GM23248 (cell line): ENCODE data around the gene PTPN23. TPM values are rescaled to one million over a fixed set of nuclear protein-coding genes. Genes with fewer than 3 reads are reported as not detected.

Experiments used
- DNase-seq: peaks from one replicate; pipeline ENCODE4 v3.0.0-alpha.2; 2015
- H2AFZ ChIP-seq: fragments of 200-600 bp; sonication (generic); 2 replicates; pipeline ENCODE4 v1.6.1; 2016; ENCODE audit warnings: antibody characterized with exemption
- H3F3A ChIP-seq: fragments of 200-600 bp; sonication (generic); 2 replicates; pipeline ENCODE4 v1.6.1; 2016; ENCODE audit warnings: mild to moderate bottlenecking, antibody characterized with exemption, mixed run types; ENCODE audit not compliant: insufficient read depth
- H3K27ac ChIP-seq: fragments of 200-600 bp; sonication (generic); 2 replicates; pipeline ENCODE4 v1.5.1; 2016; ENCODE audit warnings: mild to moderate bottlenecking
- H3K27me3 ChIP-seq: fragments of 200-600 bp; sonication (generic); replicated peaks from 2 replicates; pipeline ENCODE4 v1.6.1; 2016; ENCODE audit warnings: mild to moderate bottlenecking; ENCODE audit not compliant: insufficient read depth
- H3K36me3 ChIP-seq: fragments of 200-600 bp; sonication (generic); 2 replicates; pipeline ENCODE4 v1.6.1; 2016; ENCODE audit warnings: low read depth, mild to moderate bottlenecking
- H3K4me1 ChIP-seq: fragments of 200-600 bp; sonication (generic); 2 replicates; pipeline ENCODE4 v1.6.1; 2016; ENCODE audit warnings: mild to moderate bottlenecking; ENCODE audit not compliant: insufficient read depth
- H3K4me2 ChIP-seq: fragments of 200-600 bp; sonication (generic); one replicate; pipeline ENCODE4 v1.6.1; 2016; ENCODE audit warnings: mild to moderate bottlenecking; ENCODE audit not compliant: unreplicated experiment
- H3K4me3 ChIP-seq: fragments of 200-600 bp; sonication (generic); 2 replicates; pipeline ENCODE4 v1.5.1; 2016; ENCODE audit warnings: mild to moderate bottlenecking
- H3K79me2 ChIP-seq: fragments of 200-600 bp; sonication (generic); 2 replicates; pipeline ENCODE4 v1.6.1; 2016; ENCODE audit warnings: mild to moderate bottlenecking; ENCODE audit not compliant: insufficient read depth
- H3K9ac ChIP-seq: fragments of 200-600 bp; sonication (generic); 2 replicates; pipeline ENCODE4 v1.6.1; 2016; ENCODE audit warnings: mild to moderate bottlenecking
- H3K9me2 ChIP-seq: fragments of 200-600 bp; sonication (generic); 2 replicates; pipeline ENCODE4 v1.6.1; 2016; ENCODE audit warnings: mixed run types, mild to moderate bottlenecking, moderate library complexity; ENCODE audit not compliant: insufficient read depth
- H3K9me3 ChIP-seq: fragments of 200-600 bp; sonication (generic); one replicate; pipeline ENCODE4 v1.6.1; 2017; ENCODE audit warnings: low read depth
- H4K20me1 ChIP-seq: fragments of 200-600 bp; sonication (generic); 2 replicates; pipeline ENCODE4 v1.6.0; 2016; ENCODE audit not compliant: insufficient read depth
- EZH2 ChIP-seq: fragments of 200-600 bp; sonication (generic); IDR thresholded peaks from 2 replicates; pipeline ENCODE4 v1.6.1; 2018; ENCODE audit warnings: antibody characterized with exemption, mild to moderate bottlenecking; ENCODE audit not compliant: insufficient read depth, poor library complexity, severe bottlenecking
- EZH2phosphoT487 ChIP-seq: fragments of 200-600 bp; sonication (generic); IDR thresholded peaks from 2 replicates; pipeline ENCODE4 v1.6.1; 2018; ENCODE audit warnings: antibody characterized with exemption, moderate library complexity, mild to moderate bottlenecking, low read depth; ENCODE audit not compliant: insufficient read depth
- WGBS, 2 experiments: methylation state at CpG; one replicate each; pipeline ENCODE4 v1.1.6; 2015 to 2017; ENCODE audit warnings: low lambda C conversion rate in 2 of 2, low coverage in 1 of 2; ENCODE audit errors: missing lambda C conversion rate in 2 of 2; 5-methylcytosine and 5-hydroxymethylcytosine counted together
- in situ Hi-C: fragments of 300-500 bp; cut with MboI; formaldehyde crosslinking; loops from 2 replicates; pipeline ENCODE4 v1.15.0; 2020
- polyA plus RNA-seq: library from polyadenylated mRNA; unstranded; fragments of >200 nt; fragmentation: Nextera tagmentation; extraction: Ambion mirVana; gene quantifications from 2 replicates; pipeline ENCODE4 v1.2.1, GENCODE V29; 2016
- total RNA-seq: library from RNA; depleted of rRNA; stranded (reverse); fragments of >200 nt; shearing (Covaris generic); gene quantifications from 2 replicates; pipeline ENCODE4 v1.2.3, GENCODE V29; 2014

Gene PTPN23
- total and polyA plus RNA-seq, 2 experiments from 2014 or later = 9.0 to 14.3 TPM

- no peak for DNase-seq
- Histone ChIP-seq H4K20me1 (peaks cover 1% of the 10 kb centered on the region), H3K4me1 (peaks cover 6% of the 10 kb centered on the region; the same call in 1 of the 2 replicates), H3K79me2 (peaks cover 20% of the 10 kb centered on the region), H3K36me3 (no peaks in the 10 kb centered on the region), H3K9me3 (no peaks in the 10 kb centered on the region), H3K4me2 (no peak overlapping the region), H3K27me3 (no peaks in the 10 kb centered on the region), H3K9ac (no peak overlapping the region), H2AFZ (no peak overlapping the region), H3K9me2 (no peaks in the 10 kb centered on the region), H3K4me3 (no peak overlapping the region), H3K27ac (no peak overlapping the region), H3F3A (0 out of 2 replicates have a peak, but pooled peaks cover 4% of the 10 kb centered on the region)
- in situ Hi-C loops = no loop called here
- 96% methylated on average over 13 to 15 of the region's 15 CpGs for WGBS, 2 experiments
- TF ChIP-seq EZH2 (no peak), EZH2phosphoT487 (no peak)
Measured at GRCh38 chr3:47408839-47409229, 28.0 kb downstream of the PTPN23 start.

- Histone ChIP-seq H3K4me3 (no peak overlapping the region), H3K4me2 (no peak overlapping the region)
- in situ Hi-C loops = no loop called here
Measured at GRCh38 chr3:47409284-47409683, 28.5 kb downstream of the PTPN23 start.

GRCh38 chr3:47409688-47410416, 29.0 kb downstream of the PTPN23 start:
- Histone ChIP-seq H3K79me2 (peaks cover 11% of the 10 kb centered on the region), H3K36me3 (no peaks in the 10 kb centered on the region; the same call in 1 of the 2 replicates), H3K4me1 (peaks cover 6% of the 10 kb centered on the region; the same call in 1 of the 2 replicates), H3K9me2 (no peaks in the 10 kb centered on the region), H3K27ac (no peak overlapping the region), H2AFZ (no peak overlapping the region), H3F3A (0 out of 2 replicates have a peak, but pooled peaks cover 4% of the 10 kb centered on the region), H3K4me3 (no peak overlapping the region), H3K9me3 (no peaks in the 10 kb centered on the region), H3K4me2 (no peak overlapping the region), H4K20me1 (no peaks in the 10 kb centered on the region), H3K27me3 (no peaks in the 10 kb centered on the region), H3K9ac (no peak overlapping the region)
- no peak for TF ChIP-seq EZH2
- no peak for TF ChIP-seq EZH2phosphoT487
- DNase-seq = no peak
- WGBS, 2 experiments = 91 to 93% methylated on average over 22 to 26 of the region's 26 CpGs
- in situ Hi-C loops = no loop called here

More at GRCh38 chr3:47409284-47409683, 28.5 kb downstream of the PTPN23 start:
- H3K9me3 ChIP-seq = no peaks in the 10 kb centered on the region
- no peak overlapping the region for H3K9ac ChIP-seq
- H3F3A ChIP-seq = 0 out of 2 replicates have a peak, but pooled peaks cover 4% of the 10 kb centered on the region
- H3K27me3 ChIP-seq = no peaks in the 10 kb centered on the region
- H3K27ac ChIP-seq = no peak overlapping the region
- TF ChIP-seq EZH2 (no peak), EZH2phosphoT487 (no peak)
- no peaks in the 10 kb centered on the region for H3K36me3 ChIP-seq
- no peaks in the 10 kb centered on the region for H4K20me1 ChIP-seq
- H2AFZ ChIP-seq = no peak overlapping the region
- H3K79me2 ChIP-seq = peaks cover 17% of the 10 kb centered on the region
- H3K4me1 ChIP-seq = peaks cover 6% of the 10 kb centered on the region; the same call in 1 of the 2 replicates
- H3K9me2 ChIP-seq = no peaks in the 10 kb centered on the region
- 84 to 85% methylated on average over 15 of the region's 15 CpGs for WGBS, 2 experiments
- no peak for DNase-seq

GRCh38 chr3:47410417-47410720, 29.5 kb downstream of the PTPN23 start:
- no peaks in the 10 kb centered on the region for H3K9me3 ChIP-seq
- H2AFZ ChIP-seq = no peak overlapping the region
- no peak for DNase-seq
- TF ChIP-seq EZH2 = no peak
- no peak for TF ChIP-seq EZH2phosphoT487
- no peak overlapping the region for H3K9ac ChIP-seq
- no peak overlapping the region for H3K4me3 ChIP-seq
- H3K4me1 ChIP-seq = peaks cover 3% of the 10 kb centered on the region; the same call in 1 of the 2 replicates
- H3K4me2 ChIP-seq = no peak overlapping the region
- 74% methylated on average over 10 of the region's 10 CpGs; no CpG with 5 or more reads in 1 of the 2 experiments for WGBS, 2 experiments
- in situ Hi-C loops = no loop called here
- H4K20me1 ChIP-seq = no peaks in the 10 kb centered on the region
- no peaks in the 10 kb centered on the region for H3K27me3 ChIP-seq
- H3K27ac ChIP-seq = no peak overlapping the region
- no peaks in the 10 kb centered on the region for H3K9me2 ChIP-seq
- H3K79me2 ChIP-seq = peaks cover 6% of the 10 kb centered on the region
- no peaks in the 10 kb centered on the region; the same call in 1 of the 2 replicates for H3K36me3 ChIP-seq
- 0 out of 2 replicates have a peak, but pooled peaks cover 4% of the 10 kb centered on the region for H3F3A ChIP-seq
